HG02943 (cell line): Measurements from ENCODE around the gene BIRC5.
"Not testable (repeated sequence)": the region's sequence is repeated elsewhere in the genome, so short reads cannot be mapped to it uniquely, and the experiment has no call there.

ENCODE experiments used
- ATAC-seq: cut with Tn5 transposase; IDR thresholded peaks from one replicate; pipeline ENCODE4 v1.9.1; 2021; ENCODE audit warnings: mild to moderate bottlenecking, low read depth, moderate library complexity; ENCODE audit not compliant: unreplicated experiment

Gene BIRC5

DNA sequence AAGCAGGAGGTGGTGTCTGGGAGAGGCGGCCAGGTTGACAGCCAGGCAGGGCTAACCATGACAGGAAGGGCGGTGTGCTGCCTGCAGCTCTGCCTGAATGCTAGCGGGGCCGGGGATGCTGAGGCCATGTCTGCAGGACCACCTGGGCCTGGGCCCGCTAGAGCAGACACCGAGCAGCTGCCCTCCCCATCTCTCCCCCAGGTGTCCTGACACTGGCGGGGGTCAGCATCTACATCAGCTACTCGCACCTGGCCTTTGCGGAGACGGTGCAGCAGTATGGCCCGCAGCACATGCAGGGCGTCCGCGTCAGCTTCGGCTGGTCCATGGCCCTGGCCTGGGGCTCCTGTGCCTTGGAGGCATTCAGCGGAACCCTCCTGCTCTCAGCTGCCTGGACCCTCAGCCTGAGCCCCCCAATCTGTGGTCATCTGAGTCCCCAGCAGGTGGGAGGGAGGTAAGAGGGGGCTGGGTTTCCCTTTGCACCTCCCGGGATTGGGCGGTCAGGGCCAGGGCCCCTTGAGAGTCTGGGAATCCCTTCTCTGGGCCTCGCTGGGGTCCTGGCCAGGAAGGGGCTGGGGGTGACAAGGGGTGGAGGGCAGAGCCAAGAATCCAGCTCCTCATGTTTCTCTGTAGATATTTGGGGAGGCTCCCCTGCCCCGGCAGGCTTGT lies 24.9 kb downstream of the BIRC5 start:
- ATAC-seq = no peak

DNA sequence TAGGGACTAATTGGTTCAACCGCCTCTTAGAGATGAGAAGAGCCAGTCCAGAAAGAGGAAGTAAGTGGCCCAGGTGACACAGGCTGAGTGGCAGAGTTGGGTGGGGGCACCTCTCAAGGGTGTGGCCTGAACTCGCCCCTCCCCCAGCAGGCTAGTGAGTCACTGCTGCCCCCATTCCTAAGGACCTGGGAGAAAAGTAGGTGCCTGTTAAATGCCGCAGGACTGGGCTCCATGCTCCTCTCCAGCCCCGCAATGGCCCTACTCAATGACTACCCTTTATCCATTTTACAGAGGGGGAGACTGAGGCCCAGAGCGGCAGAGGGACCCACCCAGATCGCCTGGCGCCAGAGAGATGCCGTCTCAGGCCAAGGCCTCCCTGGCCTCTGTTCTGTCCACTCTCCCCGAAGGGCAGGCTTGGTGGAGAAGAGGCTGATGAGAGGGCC lies 25.5 kb downstream of the BIRC5 start:
- no peak for ATAC-seq

- ATAC-seq = no peak
These were observed 26.1 kb downstream of the BIRC5 start for GRCh38 chr17:78240012-78240655.

DNA sequence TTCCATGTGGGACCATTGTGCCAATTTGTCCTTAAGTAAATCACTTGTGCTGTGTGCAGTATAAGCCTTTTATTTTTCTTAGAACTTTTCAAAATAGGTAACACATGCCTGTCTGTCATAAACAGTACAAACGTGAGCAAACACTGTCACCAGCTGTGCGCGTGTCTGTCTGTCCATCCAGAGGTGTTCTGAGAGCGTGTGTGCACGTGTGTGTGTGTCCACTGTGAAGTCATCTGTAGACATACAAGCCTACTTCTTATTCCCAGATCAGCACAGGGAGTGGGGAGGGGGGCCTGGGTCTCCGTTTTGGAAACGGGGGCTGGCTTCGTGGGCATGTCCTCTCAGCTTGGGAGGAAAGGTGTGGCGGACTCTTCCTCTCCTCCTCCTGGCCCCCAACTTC lies 26.8 kb downstream of the BIRC5 start:
- no peak for ATAC-seq

DNA sequence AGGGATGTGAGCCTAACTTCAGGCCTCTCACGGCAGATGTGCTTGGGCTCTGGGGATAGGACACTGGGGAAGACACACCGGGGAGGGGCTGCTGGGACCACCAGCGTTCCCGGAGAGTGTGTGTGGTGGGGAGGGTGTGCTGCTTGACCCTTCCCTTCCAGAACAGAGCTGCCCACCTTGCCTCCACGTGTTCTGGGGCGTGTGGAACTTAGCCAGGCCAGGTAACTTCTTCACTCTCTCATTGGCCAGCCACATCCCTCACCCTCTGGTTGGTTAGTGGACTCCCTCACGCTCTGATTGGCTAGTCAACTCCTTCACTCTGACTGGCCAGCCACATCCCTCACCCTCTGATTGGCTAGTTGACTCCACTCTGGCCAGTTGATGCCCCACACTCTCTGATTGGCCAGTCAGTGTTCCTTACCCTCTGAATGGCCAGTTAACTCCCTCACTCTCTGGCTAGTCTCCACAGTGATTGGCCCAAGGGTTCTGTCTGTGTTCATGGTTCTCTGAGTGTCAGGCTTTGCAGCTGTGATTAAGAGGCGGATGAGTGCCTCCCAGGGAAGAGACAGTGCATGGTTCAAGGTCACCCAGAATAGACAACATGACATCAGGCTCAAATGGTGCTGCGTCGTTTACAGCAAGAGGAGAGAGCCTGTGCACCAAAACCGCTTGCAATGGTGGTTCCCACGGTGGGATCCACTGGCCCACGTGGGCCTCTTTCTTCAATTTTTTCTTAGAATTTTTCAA lies 27.4 kb downstream of the BIRC5 start:
- ATAC-seq = no peak

- ATAC-seq = no peak
These were observed 28.1 kb downstream of the BIRC5 start for GRCh38 chr17:78242024-78242742.

DNA sequence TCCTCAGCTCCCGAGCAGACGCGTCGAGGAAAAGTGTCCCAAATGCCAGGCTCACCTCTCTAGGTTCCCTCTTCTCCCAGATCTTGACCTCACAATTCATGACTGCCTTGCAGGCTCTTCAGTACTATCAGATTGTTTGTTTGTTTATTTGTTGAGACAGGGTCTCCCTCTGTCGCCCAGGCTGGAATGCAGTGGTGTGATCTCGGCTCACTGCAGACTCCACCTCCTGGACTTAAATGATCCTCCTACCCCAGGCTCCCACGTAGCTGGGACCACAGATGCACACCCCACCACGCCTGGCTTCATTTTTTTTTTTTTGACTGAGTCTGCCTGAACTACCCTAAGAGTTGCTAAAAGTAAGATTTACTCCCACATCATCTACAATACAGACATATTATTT lies 33.3 kb downstream of the BIRC5 start:
- ATAC-seq = no peak

GRCh38 chr17:78248051-78248914 lies 34.2 kb downstream of the BIRC5 start:
- no peak for ATAC-seq

- no peak for ATAC-seq
These were observed 35.2 kb downstream of the BIRC5 start for GRCh38 chr17:78249074-78249817.

DNA sequence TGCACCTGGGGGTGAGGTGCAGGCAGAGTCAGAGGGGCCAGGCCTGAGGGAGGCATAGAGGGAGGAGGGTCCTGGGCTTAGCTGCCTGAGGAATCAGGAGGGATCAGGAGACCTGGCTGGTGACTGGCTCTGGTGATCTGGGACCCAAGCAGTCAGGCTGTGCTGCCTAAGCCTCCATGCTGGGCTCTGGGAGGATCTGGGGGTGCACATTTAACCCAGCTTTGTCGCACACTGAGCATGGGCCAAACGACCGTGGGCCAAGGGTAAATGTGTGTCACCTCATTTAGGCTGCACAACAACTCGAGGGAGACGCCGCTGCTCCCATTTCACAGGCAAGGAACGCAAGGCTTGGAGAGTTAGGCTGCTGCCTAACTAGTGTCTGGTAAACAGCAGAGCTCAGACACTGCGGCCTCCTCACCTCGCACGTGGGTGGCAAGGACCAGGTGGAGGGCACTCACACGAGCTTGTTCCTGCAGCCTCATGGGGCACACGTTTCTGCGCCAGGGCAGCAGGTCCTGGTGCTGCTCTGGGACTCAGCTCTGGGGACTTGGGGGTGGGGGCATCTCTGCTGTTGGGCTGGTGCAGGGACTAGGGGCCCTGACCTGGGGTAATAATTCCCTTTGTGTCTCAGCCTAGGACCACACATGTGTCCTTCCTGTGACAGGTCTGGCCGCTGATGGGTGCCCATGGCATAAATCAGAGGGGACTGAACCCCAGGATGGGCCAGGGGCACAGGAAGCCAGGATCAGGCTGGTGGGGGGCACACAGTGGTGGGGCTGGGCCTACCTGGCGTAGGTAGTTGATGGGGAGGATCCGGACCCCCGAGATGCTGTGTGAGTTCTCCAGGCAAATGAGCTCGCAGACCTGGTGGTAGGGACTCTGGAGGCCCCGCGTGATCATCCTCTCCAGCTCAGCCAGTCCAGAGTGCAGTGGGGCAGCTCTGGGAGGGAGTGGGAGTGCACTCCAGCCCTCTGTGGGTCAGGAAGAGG lies 36.1 kb downstream of the BIRC5 start:
- no peak for ATAC-seq

- ATAC-seq = no peak
These were observed 37.1 kb downstream of the BIRC5 start for GRCh38 chr17:78250891-78251772.

DNA sequence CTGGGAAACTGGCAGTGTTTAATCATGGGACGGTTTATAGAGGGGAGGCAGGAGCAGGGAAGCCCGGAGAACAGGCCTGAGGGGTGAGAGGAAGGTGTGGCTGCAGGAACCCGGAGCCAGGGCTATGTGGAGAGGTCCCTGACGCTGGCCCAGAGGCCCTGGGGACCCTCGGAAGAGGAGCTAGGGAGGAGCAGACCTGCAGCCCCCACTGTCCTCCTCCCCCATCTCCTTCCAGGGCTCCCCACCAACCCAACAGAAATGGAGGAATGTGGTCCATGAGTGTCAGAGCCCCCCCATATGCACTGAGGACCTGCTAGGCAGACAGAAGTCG lies 37.7 kb downstream of the BIRC5 start:
- ATAC-seq = no peak

DNA sequence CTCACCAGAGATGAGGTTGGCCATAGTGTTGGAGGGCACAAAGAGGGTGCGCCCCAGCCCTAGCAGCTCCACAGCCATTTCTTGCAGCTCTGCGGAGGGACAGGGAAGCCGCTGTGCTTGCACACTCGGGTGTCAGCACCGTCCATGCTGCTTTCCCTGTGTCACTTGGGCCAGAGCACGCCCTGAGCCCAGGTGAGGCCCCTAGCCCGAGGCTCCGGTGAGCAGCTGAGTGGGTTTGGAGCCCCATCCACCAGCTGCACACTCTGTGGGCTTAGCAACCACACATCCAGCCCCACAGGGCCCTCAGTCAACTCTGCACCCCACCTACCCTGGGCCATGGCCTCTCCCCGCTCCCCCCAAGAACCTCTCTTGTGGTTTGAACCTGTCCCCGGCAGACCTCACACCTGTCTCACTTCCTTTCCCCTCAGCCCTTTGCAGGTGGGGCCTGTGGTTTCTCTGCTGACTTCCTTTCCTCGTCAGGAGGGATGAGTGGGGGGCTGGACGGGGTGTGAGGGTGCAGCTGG lies 38.1 kb downstream of the BIRC5 start:
- ATAC-seq = no peak

- no peak for ATAC-seq
These were observed 38.9 kb downstream of the BIRC5 start for GRCh38 chr17:78252701-78253635.

- not testable (repeated sequence) for ATAC-seq
These were observed 39.5 kb downstream of the BIRC5 start for GRCh38 chr17:78253636-78253945.

- ATAC-seq = no peak
These were observed 40.1 kb downstream of the BIRC5 start for GRCh38 chr17:78253946-78254672.
